ENCODE results near the gene INTS7.

The INTS7 gene

DNA sequence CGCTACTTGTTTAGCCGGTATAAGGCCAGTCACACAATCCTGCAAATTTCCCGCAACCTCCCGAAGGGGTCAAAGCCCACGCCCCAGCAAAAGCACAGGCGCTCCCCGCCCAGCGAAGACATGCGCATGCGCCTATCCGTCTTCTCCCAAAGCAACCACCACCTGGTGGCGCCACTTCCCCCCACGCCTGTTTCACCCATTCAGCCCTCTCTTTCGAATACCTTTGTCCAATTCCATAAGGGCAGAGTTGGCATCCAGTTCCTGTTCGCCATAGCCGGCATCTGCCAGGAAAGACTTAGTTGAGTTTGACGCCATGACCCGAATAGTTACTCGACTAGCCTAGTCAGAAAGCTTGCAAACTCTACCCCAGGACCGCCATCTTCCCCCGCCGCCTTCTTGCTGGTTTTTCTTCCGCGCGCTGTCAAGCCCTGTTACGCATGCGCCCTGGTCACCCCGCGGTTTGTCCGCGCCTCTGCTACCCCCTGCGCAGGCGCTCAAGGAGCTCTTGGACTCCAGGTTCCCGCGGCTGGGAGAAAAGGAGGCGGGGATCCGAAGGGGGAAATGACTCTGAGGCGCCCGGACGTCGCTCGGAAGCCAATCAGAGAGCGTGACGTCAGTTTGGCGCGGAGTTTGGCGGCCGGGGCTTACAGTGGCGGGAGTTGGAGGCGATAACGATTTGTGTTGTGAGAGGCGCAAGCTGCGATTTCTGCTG is at the start of gene INTS7, which contains the start of gene DTL:
Gene INTS7, minus strand, starts transcription at position 435 of the 712 bp plus-strand sequence. Its CDS starts 120 bp downstream, at position 315.
Gene DTL, plus strand, starts transcription at position 626 of the 712 bp plus-strand sequence. CDS start 143 bp downstream, outside the sequence.
- Histone ChIP-seq H3K9ac (ENCODE audit: low read depth, low read length) (peak within 1 kb of the TSS; percentile 89), H3K4me1 (ENCODE audit: insufficient read depth, low read length) (peaks cover 12% of the 10 kb centered on the region), H3K9me3 (ENCODE audit: control insufficient read depth, insufficient read depth, low read length) (no peaks in the 10 kb centered on the region), H3K36me3 (ENCODE audit: insufficient read depth, low read length) (no peaks in the 10 kb centered on the region; the same call in 1 of the 2 replicates)

- no peak overlapping the region for H3K9ac ChIP-seq (ENCODE audit: low read depth, low read length)
- peaks cover 19% of the 10 kb centered on the region for H3K36me3 ChIP-seq (ENCODE audit: insufficient read depth, low read length)
- H3K4me1 ChIP-seq (ENCODE audit: insufficient read depth, low read length), result no peaks in the 10 kb centered on the region
- H3K9me3 ChIP-seq (ENCODE audit: control insufficient read depth, insufficient read depth, low read length), result no peaks in the 10 kb centered on the region
These were observed 47.5 kb upstream of the INTS7 start for GRCh38 chr1:212082765-212083406.

DNA sequence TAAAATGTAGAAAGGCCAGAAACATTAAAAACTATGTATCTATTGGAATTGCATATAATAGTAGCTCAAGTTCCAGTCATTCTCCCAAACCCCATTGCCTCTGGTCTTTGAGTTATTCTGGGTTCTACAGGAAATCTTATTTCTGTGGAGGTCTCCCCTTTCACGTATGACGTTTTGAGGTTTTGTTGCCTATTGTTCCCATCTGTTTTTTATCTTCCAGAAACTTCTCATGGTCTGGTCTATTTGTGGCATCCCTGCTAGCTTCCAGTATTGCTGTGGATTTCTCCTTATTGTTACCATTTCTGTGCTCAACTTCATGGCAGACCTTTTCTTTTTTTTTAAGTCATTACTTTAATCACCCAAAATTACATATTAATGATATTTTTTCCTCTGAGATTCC is 43.5 kb upstream of the INTS7 start:
- H3K4me1 ChIP-seq (ENCODE audit: insufficient read depth, low read length), result no peaks in the 10 kb centered on the region
- H3K9ac ChIP-seq (ENCODE audit: low read depth, low read length), result no peak overlapping the region
- peaks cover 19% of the 10 kb centered on the region for H3K36me3 ChIP-seq (ENCODE audit: insufficient read depth, low read length)
- H3K9me3 ChIP-seq (ENCODE audit: control insufficient read depth, insufficient read depth, low read length), result no peaks in the 10 kb centered on the region

- H3K36me3 ChIP-seq (ENCODE audit: insufficient read depth, low read length), result peaks cover 13% of the 10 kb centered on the region
- no peaks in the 10 kb centered on the region for H3K9me3 ChIP-seq (ENCODE audit: control insufficient read depth, insufficient read depth, low read length)
- H3K4me1 ChIP-seq (ENCODE audit: insufficient read depth, low read length), result no peaks in the 10 kb centered on the region
- no peak overlapping the region for H3K9ac ChIP-seq (ENCODE audit: low read depth, low read length)
These were observed 41.7 kb upstream of the INTS7 start for GRCh38 chr1:212077028-212077427.

DNA sequence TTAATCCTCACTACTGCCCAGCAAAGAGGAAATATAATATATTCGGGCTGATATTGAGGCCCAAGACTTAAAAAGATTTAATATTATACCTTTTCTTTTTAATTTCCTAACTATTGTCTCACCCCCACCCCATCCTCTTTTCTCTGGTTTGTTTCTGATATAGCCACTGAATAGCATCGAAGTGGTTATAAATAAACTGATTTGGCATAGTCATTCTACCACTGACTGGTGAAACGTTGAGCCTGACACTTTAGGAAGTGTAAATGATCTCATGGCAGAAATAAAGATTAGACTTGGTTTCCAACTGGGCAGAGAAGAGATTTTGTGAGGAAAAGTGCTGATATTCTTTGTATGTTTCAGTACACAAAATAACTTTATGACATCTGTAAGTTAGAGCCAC is 39.5 kb upstream of the INTS7 start:
- no peaks in the 10 kb centered on the region for H3K4me1 ChIP-seq (ENCODE audit: insufficient read depth, low read length)
- H3K36me3 ChIP-seq (ENCODE audit: insufficient read depth, low read length), result peaks cover 6% of the 10 kb centered on the region
- H3K9me3 ChIP-seq (ENCODE audit: control insufficient read depth, insufficient read depth, low read length), result no peaks in the 10 kb centered on the region
- no peak overlapping the region for H3K9ac ChIP-seq (ENCODE audit: low read depth, low read length)

DNA sequence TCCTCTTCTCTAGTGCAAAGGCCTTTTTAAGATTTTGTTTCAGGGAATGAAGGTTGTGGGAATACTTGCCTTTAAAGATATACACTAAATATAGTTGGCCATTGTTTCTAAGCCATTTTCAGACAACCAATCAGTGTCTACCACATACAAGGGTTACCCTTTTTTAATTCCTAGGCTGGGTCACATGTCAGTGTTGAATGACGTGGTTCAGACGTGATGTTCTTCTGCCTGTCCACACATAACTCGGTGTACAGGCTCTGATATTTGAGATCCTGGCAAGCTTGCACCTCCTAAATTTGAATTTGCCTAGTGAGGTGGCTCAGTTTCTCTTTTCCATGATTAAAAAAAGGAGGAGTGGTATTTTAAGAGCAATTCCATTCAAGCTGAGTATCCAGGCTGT is 39.0 kb upstream of the INTS7 start:
- no peak overlapping the region for H3K9ac ChIP-seq (ENCODE audit: low read depth, low read length)
- no peaks in the 10 kb centered on the region for H3K4me1 ChIP-seq (ENCODE audit: insufficient read depth, low read length)
- H3K9me3 ChIP-seq (ENCODE audit: control insufficient read depth, insufficient read depth, low read length), result no peaks in the 10 kb centered on the region
- peaks cover 6% of the 10 kb centered on the region for H3K36me3 ChIP-seq (ENCODE audit: insufficient read depth, low read length)

GRCh38 chr1:212073490-212073889 is 38.1 kb upstream of the INTS7 start:
- no peak overlapping the region for H3K9ac ChIP-seq (ENCODE audit: low read depth, low read length)
- no peaks in the 10 kb centered on the region for H3K4me1 ChIP-seq (ENCODE audit: insufficient read depth, low read length)
- H3K36me3 ChIP-seq (ENCODE audit: insufficient read depth, low read length), result peaks cover 6% of the 10 kb centered on the region
- no peaks in the 10 kb centered on the region for H3K9me3 ChIP-seq (ENCODE audit: control insufficient read depth, insufficient read depth, low read length)

GRCh38 chr1:212072047-212072446 is 36.7 kb upstream of the INTS7 start:
- H3K9ac ChIP-seq (ENCODE audit: low read depth, low read length), result no peak overlapping the region
- no peaks in the 10 kb centered on the region for H3K9me3 ChIP-seq (ENCODE audit: control insufficient read depth, insufficient read depth, low read length)
- H3K36me3 ChIP-seq (ENCODE audit: insufficient read depth, low read length), result peaks cover 8% of the 10 kb centered on the region
- no peaks in the 10 kb centered on the region for H3K4me1 ChIP-seq (ENCODE audit: insufficient read depth, low read length)

DNA sequence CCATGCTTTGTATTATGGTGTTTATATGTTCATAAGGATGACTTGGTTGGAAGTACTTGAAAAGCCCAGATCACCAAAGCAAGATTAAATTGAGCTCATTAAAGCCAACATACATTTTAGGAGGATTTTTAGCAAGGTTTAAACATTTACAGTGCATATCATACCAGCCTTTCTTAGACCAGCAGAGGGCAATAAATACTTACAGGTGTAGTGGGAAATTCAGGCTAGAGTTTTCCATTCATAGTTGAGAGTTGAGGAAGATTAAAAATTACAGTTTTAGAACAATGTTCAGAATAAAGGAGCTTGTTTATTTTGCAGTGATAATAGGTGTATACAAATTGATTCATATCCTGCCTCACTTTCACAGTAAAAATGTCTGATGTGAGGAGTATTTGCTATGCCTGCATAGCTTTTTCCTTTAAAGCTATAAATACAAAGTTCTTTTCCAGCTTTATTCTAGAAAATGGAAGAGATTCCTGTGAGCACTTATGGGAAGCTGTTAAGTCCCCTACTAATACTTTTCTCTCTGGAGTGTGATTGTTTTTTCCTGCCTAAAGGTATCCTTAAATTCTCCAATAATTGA is 35.5 kb upstream of the INTS7 start:
- no peak overlapping the region for H3K9ac ChIP-seq (ENCODE audit: low read depth, low read length)
- H3K36me3 ChIP-seq (ENCODE audit: insufficient read depth, low read length), result peaks cover 6% of the 10 kb centered on the region
- no peaks in the 10 kb centered on the region for H3K4me1 ChIP-seq (ENCODE audit: insufficient read depth, low read length)
- H3K9me3 ChIP-seq (ENCODE audit: control insufficient read depth, insufficient read depth, low read length), result no peaks in the 10 kb centered on the region

GRCh38 chr1:212067787-212068186 is 32.4 kb upstream of the INTS7 start:
- H3K9ac ChIP-seq (ENCODE audit: low read depth, low read length), result no peak overlapping the region
- H3K9me3 ChIP-seq (ENCODE audit: control insufficient read depth, insufficient read depth, low read length), result no peaks in the 10 kb centered on the region
- peaks cover 12% of the 10 kb centered on the region for H3K36me3 ChIP-seq (ENCODE audit: insufficient read depth, low read length)
- H3K4me1 ChIP-seq (ENCODE audit: insufficient read depth, low read length), result no peaks in the 10 kb centered on the region

DNA sequence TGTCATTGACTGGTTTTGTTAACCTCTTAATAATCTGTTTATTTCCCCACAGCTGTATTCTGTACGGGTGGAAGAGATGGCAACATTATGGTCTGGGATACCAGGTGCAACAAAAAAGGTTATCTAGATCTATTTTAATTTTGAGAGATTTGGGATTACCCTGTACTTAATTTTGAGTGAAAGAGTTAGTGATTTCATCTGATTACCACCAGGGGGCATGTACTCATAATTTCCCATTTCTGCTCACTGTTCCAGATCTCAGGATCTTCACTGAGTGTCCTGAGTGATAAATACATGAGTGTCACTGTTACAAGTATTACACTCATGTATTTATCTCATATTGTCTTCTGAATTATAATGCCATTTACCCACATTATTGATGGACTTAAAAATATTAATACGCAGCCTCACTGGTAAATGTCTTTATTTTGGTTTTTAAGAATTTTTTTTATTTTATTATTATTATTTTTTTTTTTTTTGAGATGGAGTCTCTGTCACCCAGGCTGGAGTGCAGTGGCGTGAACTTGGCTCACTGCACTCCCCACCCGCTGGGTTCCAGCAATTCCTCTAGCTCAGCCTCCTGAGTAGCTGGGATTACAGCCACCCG is 27.6 kb upstream of the INTS7 start:
- Histone ChIP-seq H3K9me3 (ENCODE audit: control insufficient read depth, insufficient read depth, low read length) (no peaks in the 10 kb centered on the region), H3K36me3 (ENCODE audit: insufficient read depth, low read length) (peaks cover 8% of the 10 kb centered on the region; the same call in 1 of the 2 replicates), H3K9ac (ENCODE audit: low read depth, low read length) (no peak overlapping the region)

DNA sequence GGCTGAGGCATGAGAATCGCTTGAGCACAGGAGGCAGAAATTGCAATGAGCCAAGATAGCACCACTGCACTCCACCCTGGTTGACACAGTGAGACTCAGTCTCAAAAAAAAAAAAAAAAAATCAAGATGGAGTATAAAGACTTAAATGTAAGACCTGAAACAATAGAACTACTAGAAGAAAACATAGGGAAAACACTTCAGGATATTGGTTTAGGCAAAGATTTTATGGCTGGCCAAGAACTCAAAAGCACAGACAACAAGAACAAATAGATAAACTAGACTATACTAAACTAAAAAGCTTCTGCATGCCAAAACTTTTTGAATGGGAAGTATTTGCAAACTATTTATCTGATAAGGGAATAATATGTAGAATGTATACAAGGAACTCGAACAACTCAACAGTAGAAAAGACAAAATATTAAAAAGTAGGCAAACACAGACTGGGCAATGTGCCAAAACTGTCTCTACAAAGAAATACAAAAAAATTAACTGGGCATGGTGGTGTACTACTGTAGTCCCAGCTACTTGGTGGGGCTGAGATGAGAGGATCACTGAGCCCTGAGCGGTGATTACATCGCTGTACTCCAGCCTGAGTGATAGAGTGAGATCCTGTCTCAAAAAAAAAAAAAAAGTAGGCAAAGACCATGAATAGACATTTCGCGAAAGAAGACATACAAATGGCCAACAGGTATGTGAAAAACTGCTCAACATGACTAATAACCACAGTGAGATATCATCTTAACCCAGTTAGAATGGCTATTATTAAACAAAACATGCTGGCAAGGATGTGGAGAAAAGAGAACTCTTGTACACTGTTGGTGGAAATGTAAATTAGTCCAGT is 25.5 kb upstream of the INTS7 start:
- no peak overlapping the region for H3K9ac ChIP-seq (ENCODE audit: low read depth, low read length)
- H3K4me1 ChIP-seq (ENCODE audit: insufficient read depth, low read length), result no peaks in the 10 kb centered on the region
- peaks cover 18% of the 10 kb centered on the region for H3K36me3 ChIP-seq (ENCODE audit: insufficient read depth, low read length)
- no peaks in the 10 kb centered on the region for H3K9me3 ChIP-seq (ENCODE audit: control insufficient read depth, insufficient read depth, low read length)

More for the DNA sequence above, 27.6 kb upstream of the INTS7 start:
- H3K4me1 ChIP-seq (ENCODE audit: insufficient read depth, low read length), result no peaks in the 10 kb centered on the region

- Histone ChIP-seq H3K4me1 (ENCODE audit: insufficient read depth, low read length) (no peaks in the 10 kb centered on the region), H3K9ac (ENCODE audit: low read depth, low read length) (no peak overlapping the region), H3K36me3 (ENCODE audit: insufficient read depth, low read length) (peaks cover 41% of the 10 kb centered on the region), H3K9me3 (ENCODE audit: control insufficient read depth, insufficient read depth, low read length) (no peaks in the 10 kb centered on the region)
These were observed 20.0 kb upstream of the INTS7 start for GRCh38 chr1:212055333-212055732.

GRCh38 chr1:212053993-212054392 is 18.6 kb upstream of the INTS7 start:
- H3K9ac ChIP-seq (ENCODE audit: low read depth, low read length), result no peak overlapping the region
- H3K4me1 ChIP-seq (ENCODE audit: insufficient read depth, low read length), result no peaks in the 10 kb centered on the region
- H3K9me3 ChIP-seq (ENCODE audit: control insufficient read depth, insufficient read depth, low read length), result no peaks in the 10 kb centered on the region
- peaks cover 45% of the 10 kb centered on the region for H3K36me3 ChIP-seq (ENCODE audit: insufficient read depth, low read length)

Data from ES-I3 (cell line).